ENCODE data around the gene MOB2. TPM values are rescaled to one million over a fixed set of nuclear protein-coding genes. Genes with fewer than 3 reads are reported as not detected.
"Not testable (repeated sequence)": the region's sequence is repeated elsewhere in the genome, so short reads cannot be mapped to it uniquely, and the experiment has no call there.

MOB2 gene
- total and polyA plus RNA-seq, 4 donors: 32.4 to 104 (median 58.5) TPM

DNA sequence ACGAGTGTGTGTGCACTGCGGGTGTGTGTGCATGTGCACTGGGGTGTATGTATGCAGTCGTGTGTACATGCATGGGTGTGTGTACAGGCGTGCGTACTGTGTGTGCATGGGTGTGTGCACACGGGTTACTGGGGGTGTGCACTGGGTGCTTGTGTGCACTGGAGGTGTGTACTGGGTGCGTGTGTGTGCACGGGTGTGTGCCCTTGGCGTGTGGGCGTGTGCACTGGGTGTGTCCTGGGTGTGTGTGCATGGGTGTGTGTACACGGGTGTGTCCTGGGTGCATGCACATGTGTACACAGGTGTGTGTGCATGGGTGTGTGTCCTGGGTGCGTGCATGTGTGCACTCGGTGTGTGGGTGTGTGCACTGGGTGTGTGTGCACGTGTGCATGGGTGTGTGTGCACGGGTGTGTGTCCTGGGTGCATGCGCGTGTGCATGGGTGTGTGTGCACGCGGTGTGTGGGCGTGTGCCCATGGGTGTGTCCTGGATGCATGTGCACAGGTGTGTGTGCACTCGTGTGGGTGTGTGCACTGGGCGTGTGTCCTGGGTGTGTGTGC is 57.7 kb downstream of the MOB2 start:
- H3K4me1 ChIP-seq (ENCODE audit: control insufficient read depth in 1 of 2, insufficient read depth in 2 of 2, low read length in 2 of 2): no peaks in the 10 kb centered on the region
- DNase-seq: no peak
- 94 to 95% methylated on average over 22 of the region's 22 CpGs for WGBS, 2 donors
- no peak overlapping the region for H3K27ac ChIP-seq (ENCODE audit: low read depth in 1 of 2, low read length in 2 of 2)
- intact Hi-C loops (cut with DNase I): no loop called here
- no peaks in the 10 kb centered on the region for H3K27me3 ChIP-seq (ENCODE audit: control insufficient read depth in 1 of 2, insufficient read depth in 2 of 2, low read length in 1 of 2)
- ATAC-seq (ENCODE audit: low FRiP score): no peak
- H3K36me3 ChIP-seq (ENCODE audit: control insufficient read depth in 1 of 2, insufficient read depth in 2 of 2, low read length in 1 of 2): no peaks in the 10 kb centered on the region
- H3K4me3 ChIP-seq (ENCODE audit: low read length in 2 of 2): no peak overlapping the region
- H3K9me3 ChIP-seq (ENCODE audit: control insufficient read depth, low read length): no peaks in the 10 kb centered on the region

DNA sequence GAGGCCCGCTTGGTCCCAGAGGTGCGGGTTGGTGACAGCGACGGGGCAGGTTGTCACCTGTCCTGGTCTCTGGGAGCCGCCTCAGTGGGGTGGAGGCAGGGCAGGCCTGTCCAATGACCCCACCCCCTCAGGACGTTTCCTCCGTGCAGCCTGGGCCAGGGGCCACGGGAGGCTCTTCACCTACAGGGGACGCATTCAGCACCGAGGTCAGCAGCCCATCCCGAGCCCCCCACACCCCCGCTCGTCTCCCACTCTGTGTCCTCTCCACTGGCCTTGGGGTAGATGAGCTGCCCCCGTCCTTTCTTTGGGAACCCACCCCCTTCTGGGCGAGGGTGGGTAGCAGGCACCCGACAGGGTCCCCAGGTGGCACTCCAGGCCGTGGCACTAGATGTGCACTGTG is 61.1 kb downstream of the MOB2 start:
- Histone ChIP-seq H3K9me3 (ENCODE audit: control insufficient read depth, low read length) (no peaks in the 10 kb centered on the region), H3K27ac (ENCODE audit: low read depth in 1 of 2, low read length in 2 of 2) (no peak overlapping the region), H3K27me3 (ENCODE audit: control insufficient read depth in 1 of 2, insufficient read depth in 2 of 2, low read length in 1 of 2) (no peaks in the 10 kb centered on the region), H3K4me1 (ENCODE audit: control insufficient read depth in 1 of 2, insufficient read depth in 2 of 2, low read length in 2 of 2) (no peaks in the 10 kb centered on the region), H3K4me3 (ENCODE audit: low read length in 2 of 2) (no peak overlapping the region), H3K36me3 (ENCODE audit: control insufficient read depth in 1 of 2, insufficient read depth in 2 of 2, low read length in 1 of 2) (no peaks in the 10 kb centered on the region)
- DNase-seq (no peak), ATAC-seq (ENCODE audit: low FRiP score) (peak; percentile 5)
- WGBS, 2 donors: 69 to 75% methylated on average over 17 of the region's 17 CpGs
- intact Hi-C loops (cut with DNase I): no loop called here

DNA sequence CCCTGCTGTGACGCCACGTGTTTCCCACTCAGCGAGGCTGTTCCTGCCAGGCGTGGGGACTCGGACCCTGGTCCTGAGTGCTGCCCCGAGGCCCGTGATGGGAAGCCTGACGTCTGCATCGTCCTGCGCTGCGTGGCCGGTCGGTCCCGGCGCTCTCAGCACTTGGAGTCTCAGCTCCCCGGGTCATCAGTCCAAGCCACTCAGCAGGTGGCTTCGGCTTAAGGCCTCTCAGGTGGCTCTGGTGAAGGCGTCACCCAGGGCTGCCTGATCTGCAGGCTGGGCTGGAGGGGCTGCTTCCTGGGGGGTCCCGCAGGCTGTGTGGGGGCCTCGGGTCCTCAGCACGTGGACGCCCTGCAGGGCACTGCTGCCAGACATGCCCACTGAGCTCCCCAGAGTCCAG is 61.6 kb downstream of the MOB2 start:
- WGBS, 2 donors: 85 to 87% methylated on average over 19 to 22 of the region's 22 CpGs
- intact Hi-C loops (cut with DNase I): no loop called here
- H3K36me3 ChIP-seq (ENCODE audit: control insufficient read depth in 1 of 2, insufficient read depth in 2 of 2, low read length in 1 of 2): no peaks in the 10 kb centered on the region
- no peak for ATAC-seq (ENCODE audit: low FRiP score)
- no peak overlapping the region for H3K4me3 ChIP-seq (ENCODE audit: low read length in 2 of 2)
- no peak for DNase-seq
- H3K27ac ChIP-seq (ENCODE audit: low read depth in 1 of 2, low read length in 2 of 2): no peak overlapping the region
- H3K27me3 ChIP-seq (ENCODE audit: control insufficient read depth in 1 of 2, insufficient read depth in 2 of 2, low read length in 1 of 2): no peaks in the 10 kb centered on the region
- no peaks in the 10 kb centered on the region for H3K4me1 ChIP-seq (ENCODE audit: control insufficient read depth in 1 of 2, insufficient read depth in 2 of 2, low read length in 2 of 2)
- H3K9me3 ChIP-seq (ENCODE audit: control insufficient read depth, low read length): no peaks in the 10 kb centered on the region

DNA sequence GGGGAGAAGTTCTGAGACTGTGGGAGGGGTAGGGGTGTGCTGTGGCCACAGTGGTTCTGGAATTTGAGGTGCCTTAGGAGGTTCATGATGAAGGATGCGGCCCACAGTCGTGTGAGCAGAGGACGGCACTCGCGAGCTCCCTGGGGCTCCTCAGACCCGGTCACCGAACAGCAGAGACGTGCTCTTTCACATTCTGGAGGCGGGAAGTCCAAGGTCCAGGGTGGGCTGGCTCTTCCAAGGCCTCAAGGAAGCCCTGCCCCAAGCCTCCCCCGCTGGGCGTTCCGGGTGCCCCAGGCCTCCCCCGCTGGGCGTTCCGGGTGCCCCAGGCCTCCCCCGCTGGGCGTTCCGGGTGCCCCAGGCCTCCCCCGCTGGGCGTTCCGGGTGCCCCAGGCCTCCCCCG is 63.2 kb downstream of the MOB2 start:
- H3K27me3 ChIP-seq (ENCODE audit: control insufficient read depth in 1 of 2, insufficient read depth in 2 of 2, low read length in 1 of 2); H3K4me3 ChIP-seq (ENCODE audit: low read length in 2 of 2); H3K36me3 ChIP-seq (ENCODE audit: control insufficient read depth in 1 of 2, insufficient read depth in 2 of 2, low read length in 1 of 2); H3K4me1 ChIP-seq (ENCODE audit: control insufficient read depth in 1 of 2, insufficient read depth in 2 of 2, low read length in 2 of 2); DNase-seq; ATAC-seq (ENCODE audit: low FRiP score); H3K9me3 ChIP-seq (ENCODE audit: control insufficient read depth, low read length); intact Hi-C loops (cut with DNase I); H3K27ac ChIP-seq (ENCODE audit: low read depth in 1 of 2, low read length in 2 of 2): not testable (repeated sequence)
- WGBS, 2 donors: 85 to 89% methylated on average over 13 to 22 of the region's 22 CpGs

DNA sequence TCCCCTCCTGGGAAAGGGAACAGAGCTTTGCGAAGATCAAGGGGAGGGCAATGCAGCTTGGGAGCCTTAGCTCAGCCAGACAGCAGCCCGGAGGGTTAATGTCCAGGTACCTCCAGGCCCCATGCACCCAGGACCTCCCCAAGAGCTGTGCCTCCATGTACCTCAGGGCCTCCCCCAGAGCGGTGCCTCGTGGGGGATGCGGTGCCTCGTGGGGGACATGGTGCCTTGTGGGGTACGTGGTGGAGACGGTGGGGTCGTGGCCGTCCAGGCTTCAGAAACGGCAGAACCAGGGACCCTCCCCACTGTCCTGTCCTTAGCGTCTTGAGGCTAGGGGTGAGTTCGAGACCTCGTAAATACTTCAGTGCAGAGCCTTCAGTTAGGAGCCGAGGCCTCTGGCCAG is 63.6 kb downstream of the MOB2 start:
- intact Hi-C loops (cut with DNase I): no loop called here

DNA sequence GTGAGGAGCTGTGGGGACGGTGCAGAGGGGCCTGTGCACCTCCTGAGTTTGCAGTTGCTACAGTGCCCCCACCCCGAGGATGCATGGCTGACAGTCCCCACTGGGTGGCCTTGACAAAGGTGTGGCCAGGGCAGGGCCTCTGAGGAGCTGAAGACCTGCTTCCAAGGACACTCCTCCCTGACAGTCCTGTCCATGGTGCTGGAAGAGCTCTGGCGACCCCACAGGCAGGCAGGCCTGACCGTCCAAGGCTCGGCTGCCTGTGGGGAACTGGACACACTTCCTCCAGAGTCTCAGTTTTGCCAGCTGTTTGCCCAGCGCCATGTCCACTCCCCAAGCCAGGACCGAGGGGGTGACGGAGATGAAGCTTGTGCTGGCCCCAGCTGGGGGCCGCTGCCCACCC is 64.1 kb downstream of the MOB2 start:
- intact Hi-C loops (cut with DNase I): no loop called here
- H3K4me1 ChIP-seq (ENCODE audit: control insufficient read depth in 1 of 2, insufficient read depth in 2 of 2, low read length in 2 of 2): no peaks in the 10 kb centered on the region
- WGBS, 2 donors: 54 to 58% methylated on average over 9 of the region's 9 CpGs
- H3K36me3 ChIP-seq (ENCODE audit: control insufficient read depth in 1 of 2, insufficient read depth in 2 of 2, low read length in 1 of 2): no peaks in the 10 kb centered on the region
- no peaks in the 10 kb centered on the region for H3K9me3 ChIP-seq (ENCODE audit: control insufficient read depth, low read length)
- no peaks in the 10 kb centered on the region for H3K27me3 ChIP-seq (ENCODE audit: control insufficient read depth in 1 of 2, insufficient read depth in 2 of 2, low read length in 1 of 2)
- H3K4me3 ChIP-seq (ENCODE audit: low read length in 2 of 2): no peak overlapping the region
- DNase-seq: no peak
- ATAC-seq (ENCODE audit: low FRiP score): no peak
- no peak overlapping the region for H3K27ac ChIP-seq (ENCODE audit: low read depth in 1 of 2, low read length in 2 of 2)

More for the DNA sequence above, 63.6 kb downstream of the MOB2 start:
- DNase-seq (no peak), ATAC-seq (ENCODE audit: low FRiP score) (no peak)
- no peaks in the 10 kb centered on the region for H3K36me3 ChIP-seq (ENCODE audit: control insufficient read depth in 1 of 2, insufficient read depth in 2 of 2, low read length in 1 of 2)
- no peak overlapping the region for H3K27ac ChIP-seq (ENCODE audit: low read depth in 1 of 2, low read length in 2 of 2)
- H3K4me3 ChIP-seq (ENCODE audit: low read length in 2 of 2): no peak overlapping the region
- H3K4me1 ChIP-seq (ENCODE audit: control insufficient read depth in 1 of 2, insufficient read depth in 2 of 2, low read length in 2 of 2): no peaks in the 10 kb centered on the region
- H3K9me3 ChIP-seq (ENCODE audit: control insufficient read depth, low read length): no peaks in the 10 kb centered on the region
- H3K27me3 ChIP-seq (ENCODE audit: control insufficient read depth in 1 of 2, insufficient read depth in 2 of 2, low read length in 1 of 2): no peaks in the 10 kb centered on the region
- 86 to 88% methylated on average over 15 of the region's 15 CpGs for WGBS, 2 donors

DNA sequence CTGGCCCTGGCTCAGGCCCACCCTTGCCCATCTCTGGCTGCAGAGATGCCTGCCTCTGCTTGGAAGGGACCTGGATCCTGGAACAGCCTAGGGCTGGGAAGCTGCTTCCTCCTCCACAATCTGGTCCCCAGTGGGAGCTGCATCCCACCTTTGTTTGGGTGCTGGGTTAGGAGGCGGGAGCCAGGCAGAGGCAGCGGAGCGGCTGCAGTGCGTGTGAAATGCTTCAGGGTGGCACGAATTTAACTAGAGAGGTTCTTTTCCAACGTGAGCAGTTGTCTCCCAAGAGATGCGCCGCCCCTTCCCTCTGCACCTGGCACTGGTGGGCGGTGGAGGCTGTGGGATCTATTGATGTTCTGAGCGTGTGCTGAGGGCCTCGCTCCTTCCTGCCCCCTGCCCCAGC is 65.3 kb downstream of the MOB2 start:
- Histone ChIP-seq H3K4me3 (ENCODE audit: low read length in 2 of 2) (no peak overlapping the region), H3K4me1 (ENCODE audit: control insufficient read depth in 1 of 2, insufficient read depth in 2 of 2, low read length in 2 of 2) (no peaks in the 10 kb centered on the region), H3K36me3 (ENCODE audit: control insufficient read depth in 1 of 2, insufficient read depth in 2 of 2, low read length in 1 of 2) (no peaks in the 10 kb centered on the region), H3K9me3 (ENCODE audit: control insufficient read depth, low read length) (no peaks in the 10 kb centered on the region), H3K27ac (ENCODE audit: low read depth in 1 of 2, low read length in 2 of 2) (no peak overlapping the region), H3K27me3 (ENCODE audit: control insufficient read depth in 1 of 2, insufficient read depth in 2 of 2, low read length in 1 of 2) (no peaks in the 10 kb centered on the region)
- DNase-seq (no peak), ATAC-seq (ENCODE audit: low FRiP score) (no peak)
- 91% methylated on average over 11 of the region's 11 CpGs for WGBS, 2 donors
- intact Hi-C loops (cut with DNase I): no loop called here

DNA sequence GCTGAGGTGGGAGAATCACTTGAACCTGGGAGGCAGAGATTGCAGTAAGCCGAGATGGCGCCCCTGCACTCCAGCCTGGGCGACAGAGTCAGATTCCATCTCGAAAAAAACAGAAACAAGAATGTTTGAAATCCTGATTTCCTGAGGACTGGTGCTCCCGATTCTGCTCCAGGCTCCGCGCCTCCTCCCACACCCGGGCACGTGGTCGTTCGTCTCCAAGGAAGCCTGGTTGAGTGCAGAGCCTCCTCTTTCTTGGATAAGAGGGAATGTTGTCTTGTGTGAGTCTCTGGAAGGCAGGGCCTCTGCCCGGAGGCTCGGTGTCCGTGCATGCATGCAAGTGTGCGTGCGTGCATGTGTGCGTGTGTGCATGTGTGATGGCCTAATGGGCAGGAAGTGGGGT is 66.8 kb downstream of the MOB2 start:
- 90 to 92% methylated on average over 17 of the region's 17 CpGs for WGBS, 2 donors
- intact Hi-C loops (cut with DNase I): no loop called here

More for the DNA sequence above, 66.8 kb downstream of the MOB2 start:
- Histone ChIP-seq H3K9me3 (ENCODE audit: control insufficient read depth, low read length) (no peaks in the 10 kb centered on the region), H3K4me3 (ENCODE audit: low read length in 2 of 2) (no peak overlapping the region), H3K27ac (ENCODE audit: low read depth in 1 of 2, low read length in 2 of 2) (no peak overlapping the region), H3K27me3 (ENCODE audit: control insufficient read depth in 1 of 2, insufficient read depth in 2 of 2, low read length in 1 of 2) (no peaks in the 10 kb centered on the region), H3K4me1 (ENCODE audit: control insufficient read depth in 1 of 2, insufficient read depth in 2 of 2, low read length in 2 of 2) (no peaks in the 10 kb centered on the region), H3K36me3 (ENCODE audit: control insufficient read depth in 1 of 2, insufficient read depth in 2 of 2, low read length in 1 of 2) (no peaks in the 10 kb centered on the region)
- no peak for DNase-seq
- ATAC-seq (ENCODE audit: low FRiP score): no peak
